IMR-90 (cell line): ENCODE measurements around the gene UGT1A7. TPM values are rescaled to one million over a fixed set of nuclear protein-coding genes. Genes with fewer than 3 reads are reported as not detected.

ENCODE experiments used
- ATAC-seq: fragments of 200-7000 bp; cut with Tn5 transposase; 2 replicates; pipeline ENCODE4 v1.9.1; 2020; ENCODE audit warnings: low read depth, mild to moderate bottlenecking, moderate library complexity
- BruUV-seq: library from RNA; stranded (reverse); fragments of 400-500 nt; replicated peaks from 2 replicates; lab custom pipeline; 2021; lab: Mats Ljungman, UMichigan
- CTCF ChIA-PET: fragments of 300-600 bp; formaldehyde crosslinking; extraction: SDS; loops from one replicate; lab custom pipeline; 2021; ENCODE audit warnings: antibody characterized with exemption; lab: Yijun Ruan, JAX
- POLR2A ChIA-PET: fragments of 300-600 bp; sonication (Branson Sonifier 250); formaldehyde crosslinking; loops from one replicate; lab custom pipeline; 2022; ENCODE audit warnings: antibody characterized with exemption; ENCODE audit not compliant: unreplicated experiment; lab: Charles Lee
- DNase-seq: peaks from one replicate; pipeline ENCODE4 v3.0.0; 2013
- H2AFZ ChIP-seq: replicated peaks from 2 replicates; pipeline ENCODE3; 2013; ENCODE audit warnings: low read length, mild to moderate bottlenecking; ENCODE audit not compliant: poor library complexity
- H2AK5ac ChIP-seq: 2 replicates; pipeline ENCODE4 v1.6.1; 2013; ENCODE audit warnings: low read depth, low read length, inconsistent platforms
- H2AK9ac ChIP-seq: replicated peaks from 2 replicates; pipeline ENCODE3; 2013; ENCODE audit warnings: mild to moderate bottlenecking, low read depth, low read length, moderate library complexity; ENCODE audit not compliant: poor library complexity
- H2BK120ac ChIP-seq: 2 replicates; pipeline ENCODE4 v1.6.1; 2013; ENCODE audit warnings: low read depth, low read length, inconsistent platforms
- H2BK15ac ChIP-seq: 3 replicates; pipeline ENCODE4 v1.6.1; 2013; ENCODE audit warnings: low read depth, low read length, inconsistent platforms
- H2BK20ac ChIP-seq: 2 replicates; pipeline ENCODE4 v1.6.1; 2013; ENCODE audit warnings: low read depth, mild to moderate bottlenecking, inconsistent platforms, low read length, moderate library complexity
- H2BK5ac ChIP-seq: 2 replicates; pipeline ENCODE4 v1.6.1; 2013; ENCODE audit warnings: mild to moderate bottlenecking, low read depth, low read length, inconsistent platforms; ENCODE audit not compliant: poor library complexity, severe bottlenecking
- H3K14ac ChIP-seq: replicated peaks from 2 replicates; pipeline ENCODE4 v1.6.1; 2013; ENCODE audit warnings: low read depth, low read length, inconsistent platforms
- H3K18ac ChIP-seq: 2 replicates; pipeline ENCODE4 v1.6.1; 2013; ENCODE audit warnings: low read depth, low read length, control low read depth
- H3K23ac ChIP-seq: 2 replicates; pipeline ENCODE4 v1.6.1; 2013; ENCODE audit warnings: low read depth, low read length, inconsistent platforms
- H3K27ac ChIP-seq: 2 replicates; pipeline ENCODE4 v1.5.1; 2013; ENCODE audit warnings: mild to moderate bottlenecking, control low read depth, low read length; ENCODE audit not compliant: insufficient read depth
- H3K27me3 ChIP-seq: 2 replicates; pipeline ENCODE4 v1.6.1; 2013; ENCODE audit warnings: low read length; ENCODE audit not compliant: control insufficient read depth, insufficient read depth
- H3K36me3 ChIP-seq: 2 replicates; pipeline ENCODE4 v1.6.1; 2013; ENCODE audit warnings: low read length, mixed read lengths; ENCODE audit not compliant: control insufficient read depth, insufficient read depth
- H3K4ac ChIP-seq: 2 replicates; pipeline ENCODE4 v1.6.1; 2013; ENCODE audit warnings: low read depth, low read length, inconsistent platforms
- H3K4me1 ChIP-seq: 2 replicates; pipeline ENCODE4 v1.6.1; 2013; ENCODE audit warnings: low read length, mixed read lengths; ENCODE audit not compliant: control insufficient read depth, insufficient read depth
- H3K4me2 ChIP-seq: 2 replicates; pipeline ENCODE4 v1.6.1; 2013; ENCODE audit warnings: low read depth, mild to moderate bottlenecking, control low read depth, low read length, moderate library complexity
- H3K4me3 ChIP-seq: 2 replicates; pipeline ENCODE4 v1.5.1; 2013; ENCODE audit warnings: low read depth, mild to moderate bottlenecking, control low read depth, low read length, moderate library complexity; ENCODE audit not compliant: insufficient read depth
- H3K56ac ChIP-seq: 2 replicates; pipeline ENCODE4 v1.6.1; 2013; ENCODE audit warnings: low read length, inconsistent platforms; ENCODE audit not compliant: insufficient read depth; ENCODE audit errors: extremely low read depth
- H3K79me1 ChIP-seq, 2 experiments: 2 replicates each; pipeline ENCODE4 v1.6.1; 2013; ENCODE audit warnings: low read length in 2 of 2, inconsistent platforms in 1 of 2, low read depth in 1 of 2
- H3K9ac ChIP-seq: 2 replicates; pipeline ENCODE4 v1.6.1; 2013; ENCODE audit warnings: low read depth, low read length, control low read depth
- H3K9me1 ChIP-seq: 2 replicates; pipeline ENCODE4 v1.6.1; 2013; ENCODE audit warnings: low read length, inconsistent platforms; ENCODE audit not compliant: insufficient read depth
- H3K9me3 ChIP-seq: 2 replicates; pipeline ENCODE4 v1.6.1; 2013; ENCODE audit warnings: low read length; ENCODE audit not compliant: control insufficient read depth, insufficient read depth
- H4K20me1 ChIP-seq: 2 replicates; pipeline ENCODE4 v1.6.1; 2013; ENCODE audit warnings: low read length, inconsistent platforms; ENCODE audit not compliant: insufficient read depth
- H4K5ac ChIP-seq: 2 replicates; pipeline ENCODE4 v1.6.1; 2013; ENCODE audit warnings: mild to moderate bottlenecking, low read depth, low read length, control low read depth
- H4K8ac ChIP-seq, 2 experiments: 2 replicates each; pipeline ENCODE4 v1.6.1; 2013; ENCODE audit warnings: low read depth in 2 of 2, low read length in 2 of 2, control low read depth in 1 of 2, inconsistent platforms in 1 of 2
- H4K91ac ChIP-seq: 2 replicates; pipeline ENCODE4 v1.6.1; 2013; ENCODE audit warnings: low read depth, low read length, inconsistent platforms; ENCODE audit not compliant: insufficient read depth
- ELK1 ChIP-seq: fragments of 150-350 bp; IDR thresholded peaks from 2 replicates; pipeline ENCODE4 v1.6.1; 2016; ENCODE audit warnings: low read depth, mild to moderate bottlenecking, low read length, moderate library complexity, borderline replicate concordance
- FOS ChIP-seq: fragments of 150-350 bp; IDR thresholded peaks from 2 replicates; pipeline ENCODE4 v1.6.1; 2016; ENCODE audit warnings: low read depth, low read length
- MAZ ChIP-seq: IDR thresholded peaks from 2 replicates; pipeline ENCODE4 v1.6.1; 2012; ENCODE audit warnings: low read depth, mild to moderate bottlenecking, low read length, improper control_type of control experiment, moderate library complexity, borderline replicate concordance
- WGBS, 2 experiments: methylation state at CpG; one replicate each; pipeline versions ENCODE4 v1.1.5 to v1.1.7; 2013; ENCODE audit warnings: missing lambda C conversion rate in 2 of 2; ENCODE audit not compliant: insufficient read length in 1 of 2; ENCODE audit errors: extremely low coverage in 2 of 2; 5-methylcytosine and 5-hydroxymethylcytosine counted together
- dilution Hi-C: fragments of 300-500 bp; cut with HindIII; formaldehyde crosslinking; loops from one replicate; pipeline ENCODE4 v1.14.3; 2018; ENCODE audit warnings: low sequenced_read_pairs; ENCODE audit not compliant: unreplicated experiment
- in situ Hi-C: fragments of 300-500 bp; cut with MboI; formaldehyde crosslinking; loops from 3 replicates; pipeline ENCODE4 v1.14.3; 2019; ENCODE audit warnings: low sequenced_read_pairs, inconsistent platforms, mixed read lengths
- intact Hi-C: fragments of 100-400 bp; cut with micrococcal nuclease; formaldehyde crosslinking; loops from 2 replicates; pipeline ENCODE4 v1.10.0; 2022
- polyA plus RNA-seq, 3 experiments: library from polyadenylated mRNA; depleted of rRNA; stranded (reverse); fragments of >200 nt; gene quantifications; 2 replicates each; pipeline ENCODE4 v1.2.3, GENCODE V29; 2012; ENCODE audit warnings: low replicate concordance in 1 of 3
- total RNA-seq: library from RNA; depleted of rRNA; stranded (reverse); fragments of >200 nt; gene quantifications from 2 replicates; pipeline ENCODE4 v1.2.3, GENCODE V29; 2012
- TF ChIP-seq, protein P1 (sequence below): fragments of 150-350 bp; IDR thresholded peaks from 2 replicates; pipeline ENCODE4 v1.6.1; 2017; ENCODE audit warnings: mild to moderate bottlenecking, antibody characterized with exemption, low read length, low read depth

The UGT1A7 gene
- total and polyA plus RNA-seq, 2 of the 4 experiments (the other 2 are of a cell fraction), result not detected

GRCh38 chr2:233656443-233656842, 25.3 kb upstream of the UGT1A7 start:
- no peak overlapping the region for H2BK15ac ChIP-seq
- H3K18ac ChIP-seq, result no peak overlapping the region
- no peak overlapping the region for H3K4me3 ChIP-seq
- no peak overlapping the region for H4K8ac ChIP-seq
- BruUV-seq, result no TSS peak
- no peak overlapping the region for H3K23ac ChIP-seq
- ChIA-PET POLR2A (no interaction called here), CTCF (no interaction called here)
- H2AK9ac ChIP-seq, result no peak overlapping the region
- H3K4ac ChIP-seq, result no peak overlapping the region
- H3K9ac ChIP-seq, result no peak overlapping the region
- H2BK20ac ChIP-seq, result no peak overlapping the region
- intact Hi-C loops, result no loop called here
- H3K14ac ChIP-seq, result no peak overlapping the region
- no peaks in the 10 kb centered on the region for H3K36me3 ChIP-seq
- H3K79me1 ChIP-seq, result no peaks in the 10 kb centered on the region
- no peak overlapping the region for H2AK5ac ChIP-seq
- no peak overlapping the region for H3K56ac ChIP-seq
- no peak overlapping the region for H3K27ac ChIP-seq
- DNase-seq, result no peak
- peaks cover 3% of the 10 kb centered on the region; the same call in 1 of the 2 replicates for H3K27me3 ChIP-seq
- H2BK120ac ChIP-seq, result no peak overlapping the region
- no peaks in the 10 kb centered on the region for H3K9me1 ChIP-seq
- no peak overlapping the region for H2AFZ ChIP-seq
- no CpG with 5 or more reads among the region's 10 CpGs for WGBS, 2 experiments
- H4K20me1 ChIP-seq, result no peaks in the 10 kb centered on the region
- dilution Hi-C loops, result no loop called here
- H2BK5ac ChIP-seq, result no peak overlapping the region
- no peaks in the 10 kb centered on the region for H3K4me1 ChIP-seq
- in situ Hi-C loops, result no loop called here
- ATAC-seq, result no peak
- TF ChIP-seq, protein P1, sequence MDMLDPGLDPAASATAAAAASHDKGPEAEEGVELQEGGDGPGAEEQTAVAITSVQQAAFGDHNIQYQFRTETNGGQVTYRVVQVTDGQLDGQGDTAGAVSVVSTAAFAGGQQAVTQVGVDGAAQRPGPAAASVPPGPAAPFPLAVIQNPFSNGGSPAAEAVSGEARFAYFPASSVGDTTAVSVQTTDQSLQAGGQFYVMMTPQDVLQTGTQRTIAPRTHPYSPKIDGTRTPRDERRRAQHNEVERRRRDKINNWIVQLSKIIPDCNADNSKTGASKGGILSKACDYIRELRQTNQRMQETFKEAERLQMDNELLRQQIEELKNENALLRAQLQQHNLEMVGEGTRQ, result no peak
- TF ChIP-seq FOS (no peak), MAZ (no peak), ELK1 (no peak)
- no peak overlapping the region for H4K5ac ChIP-seq
- no peaks in the 10 kb centered on the region for H3K9me3 ChIP-seq
- no peak overlapping the region for H3K4me2 ChIP-seq
- H4K91ac ChIP-seq, result no peak overlapping the region
